GM19351 (cell line): ENCODE results near the gene TAF10.

Experiments
- ATAC-seq: cut with Tn5 transposase; IDR thresholded peaks from one replicate; pipeline ENCODE4 v1.9.1; 2021; ENCODE audit warnings: mild to moderate bottlenecking, moderate library complexity; ENCODE audit not compliant: unreplicated experiment

The TAF10 gene

GRCh38 chr11:6561288-6561687, 50.7 kb downstream of the TAF10 start:
- ATAC-seq, result no peak
